GM19240 (cell line): Measurements from ENCODE around the gene ADAMTSL2.

Experiments used
- DNase-seq: peaks from one replicate; pipeline ENCODE4 v3.0.0; 2011; ENCODE audit warnings: low spot score; ENCODE audit not compliant: insufficient read length

The ADAMTSL2 gene

DNA sequence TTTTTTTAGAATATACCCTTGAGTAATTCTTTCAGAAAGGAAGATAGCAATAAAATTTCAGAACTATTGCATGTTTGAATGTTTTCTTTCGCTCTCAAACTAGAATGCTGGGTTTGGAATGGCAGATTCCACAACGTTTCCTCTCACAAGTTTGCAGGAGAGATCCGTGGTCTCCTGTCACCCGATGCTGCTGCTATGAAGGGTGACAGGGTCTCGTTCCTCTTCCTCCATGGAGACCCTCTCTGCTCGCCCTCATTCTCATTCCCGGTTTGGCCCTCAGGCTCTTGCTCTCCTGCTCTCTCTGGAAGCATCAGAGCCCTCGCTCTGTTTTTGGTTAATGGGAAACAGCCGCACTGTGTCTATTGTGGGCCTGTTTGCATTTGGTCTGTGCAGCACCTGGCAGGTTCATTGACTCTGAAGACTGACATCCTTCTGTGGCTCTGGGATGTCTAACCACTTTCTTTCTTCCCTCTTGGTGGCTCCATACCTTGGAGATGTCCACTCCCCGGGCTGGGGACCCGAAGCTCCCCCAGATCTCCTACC is 87.3 kb downstream of the ADAMTSL2 start:
- no peak for DNase-seq

DNA sequence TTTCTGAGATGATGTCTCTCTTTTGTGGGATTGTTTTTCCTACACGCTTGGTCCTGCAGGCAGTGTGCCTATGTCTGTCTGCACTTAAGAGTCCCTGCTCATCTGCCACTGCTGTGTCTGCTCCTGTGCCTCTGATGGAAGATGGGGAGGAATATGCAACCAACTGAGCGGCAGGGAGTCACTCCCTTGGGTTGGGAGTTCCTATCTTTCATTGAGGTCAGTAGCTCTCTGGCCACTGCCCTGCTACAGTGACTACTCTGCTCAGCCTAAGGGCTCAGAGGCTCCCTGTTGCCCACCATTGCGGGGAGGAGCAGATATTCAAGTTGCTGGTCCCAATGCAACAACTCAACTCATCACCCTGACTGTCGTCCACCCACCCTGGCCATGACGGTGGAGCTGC is 88.1 kb downstream of the ADAMTSL2 start:
- DNase-seq, result no peak
